Natural killer cell treated with Interleukin-12 subunit alpha and Interleukin-12 subunit beta and Interleukin-15 and Interleukin-18, amount 100 ng/mL, for 72 hours (primary cell): ENCODE measurements around the gene TEX44. TPM values are rescaled to one million over a fixed set of nuclear protein-coding genes. Genes with fewer than 3 reads are reported as not detected.
"Not testable (repeated sequence)": the region's sequence is repeated elsewhere in the genome, so short reads cannot be mapped to it uniquely, and the experiment has no call there.

Source experiments
- ATAC-seq, 2 donors: fragments of 150-1000 bp; cut with Tn5 transposase in 1 of 2; sonication (Bioruptor Pico), chemical (Tn5 transposase) in 1 of 2; 2 replicates each; pipeline ENCODE4 v1.10.0; 2021
- DNase-seq: peaks from one replicate; pipeline ENCODE4 v3.0.0; 2022; ENCODE audit warnings: low spot score
- H3K27ac Mint-ChIP-seq, 2 donors: 1 replicate in 1 of 2; 2 replicates in 1 of 2; pipeline ENCODE4 v1.8.0; 2022; ENCODE audit warnings: mixed read lengths in 2 of 2, mild to moderate bottlenecking in 1 of 2, moderate library complexity in 1 of 2
- H3K27me3 Mint-ChIP-seq, 2 donors: 1 replicate in 1 of 2; 2 replicates in 1 of 2; pipeline ENCODE4 v1.8.0; 2022; ENCODE audit warnings: mixed read lengths in 2 of 2
- H3K36me3 Mint-ChIP-seq: one replicate; pipeline ENCODE4 v1.8.0; 2022; ENCODE audit warnings: mixed read lengths
- H3K4me1 Mint-ChIP-seq, 2 donors: 1 replicate in 1 of 2; 2 replicates in 1 of 2; pipeline ENCODE4 v1.8.0; 2022; ENCODE audit warnings: low read depth in 2 of 2, mixed read lengths in 2 of 2, mild to moderate bottlenecking in 1 of 2
- H3K4me3 Mint-ChIP-seq: one replicate; pipeline ENCODE4 v1.8.0; 2022; ENCODE audit warnings: mixed read lengths
- H3K9me3 Mint-ChIP-seq: 2 replicates; pipeline ENCODE4 v1.8.0; 2022; ENCODE audit warnings: mixed read lengths
- total RNA-seq, 2 donors: library from RNA; stranded (reverse); gene quantifications; one replicate each; pipeline ENCODE4 v1.2.3, GENCODE V29; 2022

The TEX44 gene
- total RNA-seq, 2 donors from 2014 or later: not detected

DNA sequence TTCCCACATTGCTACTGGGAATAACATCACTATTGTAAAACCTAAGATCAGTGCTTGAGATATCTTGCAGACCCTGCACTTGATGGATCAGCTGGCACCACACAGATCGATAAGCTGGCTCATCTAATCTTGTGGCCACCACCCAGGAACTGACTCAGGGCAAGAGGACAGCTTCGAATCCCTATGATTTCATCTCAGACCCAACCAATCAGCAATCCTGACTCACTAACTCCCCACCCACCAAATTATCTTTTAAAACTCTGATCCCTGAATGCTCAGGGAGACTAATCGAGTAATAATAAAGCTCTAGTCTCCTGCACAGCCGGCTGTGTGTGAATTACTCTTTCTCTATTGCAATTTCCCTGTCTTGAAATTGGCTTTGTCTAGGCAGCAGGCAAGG lies 11.3 kb upstream of the TEX44 start:
- Mint-ChIP-seq H3K4me3 (no peak overlapping the region), H3K27me3 (no peaks in the 10 kb centered on the region), H3K36me3 (peaks cover 6% of the 10 kb centered on the region), H3K4me1 (peaks cover 3 to 7% of the 10 kb centered on the region in 2 donors), H3K9me3 (peaks cover 9% of the 10 kb centered on the region), H3K27ac (no peak overlapping the region)
- ATAC-seq (no peak), DNase-seq (no peak)

DNA sequence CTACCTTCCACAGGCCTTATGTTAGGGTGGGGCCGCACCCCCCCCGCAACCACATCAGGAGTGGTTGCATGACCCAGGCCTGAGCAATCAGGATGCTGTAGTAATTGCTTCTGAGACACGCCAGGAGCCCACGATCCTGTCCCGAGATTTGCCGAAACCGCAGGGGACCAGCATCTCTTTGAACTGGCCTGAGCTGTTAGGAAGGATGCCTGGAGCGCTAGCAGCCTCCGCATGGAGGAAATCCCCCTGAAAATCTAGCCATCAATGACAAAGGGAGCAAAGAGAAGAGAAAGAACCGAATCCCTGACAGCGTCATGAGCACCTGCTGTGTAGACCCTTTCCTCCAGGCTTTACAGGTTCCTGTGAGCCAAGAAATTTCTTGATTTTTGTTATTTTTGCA lies 8.7 kb upstream of the TEX44 start:
- H3K4me1 Mint-ChIP-seq: peaks cover 0 to 4% of the 10 kb centered on the region in 2 donors
- peaks cover 5% of the 10 kb centered on the region for H3K9me3 Mint-ChIP-seq
- H3K4me3 Mint-ChIP-seq: no peak overlapping the region
- DNase-seq (no peak), ATAC-seq (no peak)
- no peak overlapping the region for H3K27ac Mint-ChIP-seq
- H3K27me3 Mint-ChIP-seq: peaks cover 0 to 4% of the 10 kb centered on the region in 2 donors
- H3K36me3 Mint-ChIP-seq: peaks cover 6% of the 10 kb centered on the region

DNA sequence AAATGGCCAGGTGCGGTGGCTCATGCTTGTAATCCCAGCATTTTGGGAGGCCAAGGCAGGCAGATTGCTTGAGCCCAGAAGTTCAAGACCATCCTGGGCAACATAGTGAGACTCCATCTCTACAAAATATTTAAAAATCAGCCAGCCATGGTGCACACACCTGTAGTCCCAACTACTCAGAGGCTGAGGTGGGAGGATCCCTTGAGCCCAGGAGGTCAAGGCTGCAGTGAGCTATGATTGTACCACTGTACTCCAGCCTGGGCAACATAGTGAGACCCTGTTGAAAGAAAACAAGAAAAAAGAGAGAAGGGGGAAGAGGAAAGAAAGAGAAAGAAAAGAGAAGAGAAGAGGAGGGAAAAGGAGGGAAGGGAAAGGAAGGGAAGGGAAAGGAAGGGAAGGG lies 4.9 kb upstream of the TEX44 start:
- H3K27me3 Mint-ChIP-seq, H3K4me1 Mint-ChIP-seq, DNase-seq, ATAC-seq, H3K4me3 Mint-ChIP-seq, H3K27ac Mint-ChIP-seq, H3K9me3 Mint-ChIP-seq, H3K36me3 Mint-ChIP-seq: not testable (repeated sequence)

DNA sequence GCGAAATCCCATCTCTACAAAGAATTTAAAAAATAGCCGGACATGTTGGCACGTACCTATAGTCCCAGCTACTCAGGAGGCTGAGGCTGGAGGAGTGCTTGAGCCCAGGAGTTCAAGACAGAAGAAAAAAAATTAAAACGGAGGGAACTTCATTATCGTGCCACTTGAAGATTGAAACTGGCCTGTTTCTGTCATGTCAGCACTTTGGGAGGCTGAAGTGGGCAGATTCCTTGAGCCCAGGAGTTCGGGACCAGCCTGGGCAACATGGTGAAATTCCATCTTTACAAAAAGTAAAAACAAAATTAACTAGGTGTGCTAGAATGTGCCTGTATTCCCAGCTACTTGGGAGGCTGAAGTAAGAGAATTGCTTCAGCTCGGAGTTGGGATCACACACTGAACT lies 3.0 kb upstream of the TEX44 start:
- no peak for DNase-seq
- Mint-ChIP-seq H3K9me3 (no peaks in the 10 kb centered on the region), H3K27me3 (peaks cover 0 to 4% of the 10 kb centered on the region in 2 donors), H3K4me1 (no peaks in the 10 kb centered on the region), H3K27ac (no peak overlapping the region), H3K4me3 (no peak overlapping the region), H3K36me3 (no peaks in the 10 kb centered on the region)
- ATAC-seq: no peak

DNA sequence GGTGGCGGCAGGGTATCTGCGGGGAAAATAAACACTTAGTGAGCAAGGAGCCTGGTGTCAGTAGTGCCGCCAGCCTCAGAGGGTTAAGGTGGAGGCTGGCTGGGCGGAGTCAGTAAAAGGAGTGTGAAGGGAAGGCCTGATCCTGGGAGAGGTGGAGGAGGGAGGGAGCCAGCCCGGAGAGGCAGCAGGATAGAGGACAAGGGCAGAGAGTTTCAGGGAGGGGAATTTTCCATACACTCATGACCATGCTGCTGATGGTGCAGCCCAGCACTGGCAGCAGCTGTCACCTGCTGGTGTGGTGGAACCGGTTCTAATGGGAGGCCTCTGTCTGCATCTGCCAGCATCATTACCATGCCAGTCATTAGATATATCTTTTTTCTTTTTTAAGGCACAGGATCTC lies 2.0 kb upstream of the TEX44 start:
- ATAC-seq: no peak
- Mint-ChIP-seq H3K4me1 (no peaks in the 10 kb centered on the region), H3K4me3 (no peak overlapping the region), H3K27me3 (peaks cover 0 to 4% of the 10 kb centered on the region in 2 donors), H3K36me3 (no peaks in the 10 kb centered on the region), H3K9me3 (no peaks in the 10 kb centered on the region), H3K27ac (no peak overlapping the region)
- DNase-seq: no peak

DNA sequence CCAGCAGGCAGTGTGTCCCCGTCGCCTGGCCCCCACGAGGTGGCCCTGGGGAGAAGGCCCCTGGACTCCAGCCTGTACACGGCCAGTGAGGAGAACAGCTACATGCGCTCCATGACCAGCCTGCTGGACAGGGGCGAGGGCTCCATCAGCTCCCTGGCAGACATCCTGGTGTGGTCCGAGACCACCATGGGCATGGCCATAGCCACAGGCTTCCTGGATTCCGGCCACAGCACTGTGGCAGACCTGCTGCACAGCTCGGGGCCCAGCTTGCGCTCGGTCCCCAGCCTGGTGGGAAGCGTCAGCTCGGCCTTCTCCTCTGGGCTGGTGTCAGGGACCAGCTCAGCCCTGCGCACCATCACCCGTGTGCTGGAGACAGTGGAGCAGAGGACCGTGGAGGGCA lies 1.0 kb downstream of the TEX44 start:
- H3K27me3 Mint-ChIP-seq: no peaks in the 10 kb centered on the region
- H3K36me3 Mint-ChIP-seq: no peaks in the 10 kb centered on the region
- H3K27ac Mint-ChIP-seq: no peak overlapping the region
- no peak overlapping the region for H3K4me3 Mint-ChIP-seq
- ATAC-seq: peak in 1 of 2 donors; percentile 31
- no peaks in the 10 kb centered on the region for H3K9me3 Mint-ChIP-seq
- no peaks in the 10 kb centered on the region for H3K4me1 Mint-ChIP-seq
- DNase-seq: no peak

DNA sequence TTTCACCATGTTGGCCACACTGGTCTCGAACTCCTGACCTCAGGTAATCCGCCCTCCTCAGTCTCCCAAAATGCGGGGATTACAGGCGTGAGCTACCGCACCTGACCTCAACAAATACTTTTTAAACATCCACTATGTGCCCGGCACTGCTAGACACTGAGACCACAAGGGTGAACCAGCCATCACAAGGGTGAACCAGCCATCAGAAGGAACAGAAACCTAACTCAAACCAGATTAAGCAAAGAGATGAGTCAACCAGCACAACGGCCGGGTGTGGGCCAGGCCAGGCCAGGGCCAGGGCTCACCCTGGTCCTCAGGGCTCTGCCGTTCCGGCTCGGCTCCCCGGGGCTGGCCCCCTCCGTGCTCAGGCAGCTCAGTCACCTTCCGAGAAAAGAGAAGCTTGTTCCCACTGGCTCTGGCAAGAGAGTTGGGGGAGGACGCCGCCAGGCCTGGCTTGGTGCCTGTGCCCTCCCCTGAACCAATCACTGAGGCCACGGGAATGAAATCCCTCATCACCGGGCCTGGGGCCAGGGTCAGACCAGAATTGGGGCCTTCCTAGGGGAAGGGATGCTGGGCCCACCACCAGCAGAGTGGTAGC lies 4.4 kb downstream of the TEX44 start:
- Mint-ChIP-seq H3K36me3 (no peaks in the 10 kb centered on the region), H3K27ac (no peak overlapping the region), H3K9me3 (no peaks in the 10 kb centered on the region), H3K27me3 (no peaks in the 10 kb centered on the region), H3K4me3 (no peak overlapping the region), H3K4me1 (peaks cover 0 to 5% of the 10 kb centered on the region in 2 donors)
- no peak for DNase-seq
- no peak for ATAC-seq

DNA sequence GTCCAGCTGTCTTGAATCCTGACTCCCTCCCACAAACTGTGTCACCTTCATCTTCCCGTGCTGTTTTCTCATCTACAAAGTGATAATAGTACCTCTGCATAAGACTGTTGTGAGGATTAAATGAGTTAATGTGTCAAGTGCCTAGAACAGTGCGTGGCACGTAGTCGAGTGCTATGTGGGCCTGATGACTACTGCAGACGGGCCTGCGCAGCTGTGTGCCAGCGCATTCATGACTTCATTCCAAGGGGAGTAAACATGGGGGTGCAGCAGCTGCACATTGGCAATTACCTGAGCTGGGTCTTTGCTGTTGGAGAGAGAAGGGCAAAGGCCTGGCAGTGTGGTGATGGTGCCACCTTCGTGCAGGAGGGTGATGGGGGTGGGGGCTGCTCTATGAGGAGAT lies 5.0 kb downstream of the TEX44 start:
- no peak overlapping the region for H3K27ac Mint-ChIP-seq

DNA sequence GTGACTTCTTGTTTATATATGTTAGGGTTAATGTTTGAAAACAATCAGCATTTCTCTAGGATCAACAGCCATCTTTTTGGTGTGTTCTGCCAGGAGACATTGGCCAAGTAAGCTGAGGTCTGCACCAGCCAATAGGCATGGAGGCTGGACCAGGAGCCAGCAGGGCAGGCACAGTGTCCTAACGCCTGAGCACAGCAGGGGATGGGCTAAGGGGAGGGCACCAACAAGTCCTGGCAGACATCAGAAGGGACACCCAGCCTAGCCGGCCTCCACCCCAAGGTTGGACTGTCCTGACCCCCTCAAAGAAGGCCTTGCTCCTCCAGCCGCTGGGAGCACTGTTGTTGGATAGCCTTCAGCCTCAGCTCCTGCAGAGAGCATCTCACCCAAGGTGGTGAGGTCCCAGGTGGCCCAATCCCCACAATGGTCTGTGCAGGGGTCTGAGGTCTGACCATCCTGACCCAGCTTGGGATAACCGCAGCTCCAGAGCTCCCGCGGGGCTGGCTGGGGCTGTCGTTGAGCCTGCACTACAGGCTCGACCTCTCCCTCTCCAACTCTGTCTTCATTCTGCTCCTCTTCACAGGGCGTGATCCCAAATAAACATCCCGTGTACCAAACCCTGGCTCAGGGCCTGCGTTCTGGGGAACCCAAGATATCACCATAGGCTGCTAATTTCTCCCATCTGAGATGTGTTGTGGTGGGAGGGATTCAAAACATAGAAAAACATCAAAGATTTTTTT lies 8.1 kb downstream of the TEX44 start:
- Mint-ChIP-seq H3K4me1 (peaks cover 0 to 8% of the 10 kb centered on the region in 2 donors), H3K4me3 (no peak overlapping the region), H3K27me3 (no peaks in the 10 kb centered on the region), H3K9me3 (no peaks in the 10 kb centered on the region), H3K36me3 (no peaks in the 10 kb centered on the region), H3K27ac (no peak overlapping the region)
- ATAC-seq: no peak
- DNase-seq: no peak

More for the DNA sequence above, 5.0 kb downstream of the TEX44 start:
- no peak overlapping the region for H3K4me3 Mint-ChIP-seq
- ATAC-seq (no peak), DNase-seq (no peak)
- peaks cover 0 to 5% of the 10 kb centered on the region in 2 donors for H3K4me1 Mint-ChIP-seq
- H3K9me3 Mint-ChIP-seq: no peaks in the 10 kb centered on the region
- no peaks in the 10 kb centered on the region for H3K27me3 Mint-ChIP-seq
- no peaks in the 10 kb centered on the region for H3K36me3 Mint-ChIP-seq

DNA sequence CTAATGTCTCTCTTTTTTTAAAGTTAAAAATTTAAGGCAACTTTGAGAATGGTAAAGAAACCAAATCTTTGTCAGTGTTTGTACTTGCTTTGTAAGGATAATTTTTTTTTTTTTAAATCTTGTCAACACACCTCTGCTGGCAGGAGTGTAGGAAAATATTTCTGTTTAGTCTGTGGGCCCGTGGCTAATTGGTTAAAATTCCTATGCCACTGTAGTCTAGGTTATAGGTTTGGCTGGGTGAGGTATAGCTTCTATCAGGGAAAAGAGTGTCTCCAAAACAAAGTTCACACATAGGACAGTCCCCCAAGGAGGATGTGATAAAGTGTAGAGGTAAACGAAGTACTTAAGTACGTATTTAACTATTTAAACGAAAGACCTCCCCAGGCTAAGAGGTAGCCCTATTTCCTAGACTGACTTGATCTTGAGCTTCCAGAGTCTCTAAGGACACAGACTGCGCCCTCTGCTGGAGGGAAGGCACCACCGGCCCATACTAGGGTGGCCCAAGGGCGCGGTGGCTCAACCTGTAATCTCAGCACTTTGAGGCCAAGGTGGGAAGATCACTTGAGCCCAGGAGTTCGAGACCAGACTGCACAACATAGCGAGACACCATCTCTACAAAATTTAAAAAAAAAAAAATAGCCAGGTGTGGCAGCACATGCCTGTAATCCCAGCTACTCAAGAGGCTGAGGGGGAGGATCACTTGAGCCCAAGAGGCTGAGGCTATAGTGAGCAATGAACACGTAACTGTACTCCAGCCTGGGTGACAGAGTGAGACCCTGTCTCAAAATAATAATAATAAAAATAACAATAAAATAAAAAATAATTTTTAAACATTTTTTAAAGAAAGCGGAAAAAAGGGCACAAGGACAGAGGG lies 8.9 kb downstream of the TEX44 start:
- H3K27me3 Mint-ChIP-seq: no peaks in the 10 kb centered on the region
- DNase-seq (peak; percentile 84), ATAC-seq (peak; percentile 46 to 57)
- no peaks in the 10 kb centered on the region for H3K9me3 Mint-ChIP-seq
- no peaks in the 10 kb centered on the region for H3K36me3 Mint-ChIP-seq
- no peak overlapping the region for H3K4me3 Mint-ChIP-seq
- no peak overlapping the region for H3K27ac Mint-ChIP-seq
- peaks cover 0 to 8% of the 10 kb centered on the region in 2 donors for H3K4me1 Mint-ChIP-seq

DNA sequence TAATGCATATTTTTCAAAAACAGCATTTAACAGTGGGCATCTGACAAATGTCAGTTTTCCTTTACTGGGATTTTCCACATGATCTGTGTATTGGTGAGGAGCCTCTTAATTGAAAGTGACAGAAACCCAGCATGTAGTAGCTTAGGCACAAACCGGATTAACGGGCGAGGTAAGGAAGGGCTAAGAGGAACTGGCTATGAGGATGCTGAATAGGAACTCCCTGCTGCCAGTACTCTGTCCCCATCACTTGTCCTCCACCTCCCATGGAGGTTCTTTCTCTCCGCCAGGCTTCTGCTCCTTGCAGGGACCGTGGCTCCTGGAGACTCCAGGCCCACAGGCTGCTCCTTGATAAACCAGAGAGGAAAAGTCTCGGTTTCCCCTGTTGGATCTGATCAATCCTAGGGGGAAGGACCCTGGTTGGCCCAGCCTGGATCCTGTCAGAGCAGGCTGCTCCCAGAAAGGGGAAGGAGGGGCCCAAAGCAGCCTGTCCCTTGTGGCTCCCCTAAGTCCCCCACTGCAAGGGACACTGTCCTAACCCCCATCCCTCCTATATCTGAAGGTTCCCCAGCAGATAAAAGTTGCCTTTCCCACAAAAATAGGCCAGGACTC lies 10.3 kb downstream of the TEX44 start:
- Mint-ChIP-seq H3K4me1 (peaks cover 0 to 8% of the 10 kb centered on the region in 2 donors), H3K36me3 (no peaks in the 10 kb centered on the region), H3K4me3 (peak overlapping the region; percentile 61), H3K27me3 (no peaks in the 10 kb centered on the region), H3K9me3 (no peaks in the 10 kb centered on the region), H3K27ac (no peak overlapping the region)
- ATAC-seq: no peak
- DNase-seq: no peak

DNA sequence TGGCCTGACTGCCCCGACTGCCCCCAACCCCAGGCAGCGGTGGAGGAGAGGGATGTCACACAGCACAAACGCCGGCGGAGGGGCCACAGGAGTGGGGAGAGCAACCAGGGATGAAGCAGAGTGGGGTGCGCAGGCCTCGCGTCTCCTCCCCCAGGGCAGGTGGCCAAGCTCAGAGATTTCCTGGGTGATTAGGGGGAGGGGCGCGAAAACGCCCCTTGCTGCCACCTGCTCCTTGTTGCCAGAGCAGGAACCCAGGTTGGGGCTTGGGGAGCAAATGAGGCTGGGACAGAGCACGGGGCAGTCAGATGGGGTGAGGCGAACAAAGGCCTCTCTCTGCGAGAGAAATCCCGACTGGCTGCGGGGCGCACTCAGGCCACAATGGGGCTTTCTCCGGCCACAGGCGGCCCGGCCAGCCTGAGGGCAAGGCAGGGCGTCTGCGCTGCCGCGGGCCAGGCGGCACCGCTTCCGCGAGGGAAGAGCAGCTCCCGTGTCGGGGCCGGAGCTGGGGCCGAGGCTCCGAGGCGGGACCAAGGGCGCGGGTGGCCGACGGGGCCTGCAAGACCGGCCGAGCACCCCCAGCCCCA lies 11.5 kb downstream of the TEX44 start:
- Mint-ChIP-seq H3K4me3 (peak overlapping the region; percentile 61), H3K9me3 (no peaks in the 10 kb centered on the region), H3K36me3 (no peaks in the 10 kb centered on the region), H3K4me1 (peaks cover 0 to 8% of the 10 kb centered on the region in 2 donors), H3K27me3 (no peaks in the 10 kb centered on the region), H3K27ac (peak overlapping the region in 1 of 2 donors; percentile 6)
- DNase-seq (no peak), ATAC-seq (peak in 1 of 2 donors; percentile 72)
